HFFc6 (cell line): Measurements from ENCODE around the gene GTPBP1. TPM values are rescaled to one million over a fixed set of nuclear protein-coding genes. Genes with fewer than 3 reads are reported as not detected.
A peak's percentile ranks its signal among the peaks of the same experiment; 100 is the strongest.

Experiments
- DNase-seq: peaks from one replicate; pipeline ENCODE4 v3.0.0-alpha.2; 2018
- H3K27ac Mint-ChIP-seq: 2 replicates; pipeline ENCODE4 v1.8.0; 2020; ENCODE audit warnings: mild to moderate bottlenecking, mixed read lengths
- H3K27me3 Mint-ChIP-seq: 2 replicates; pipeline ENCODE4 v1.8.0; 2021; ENCODE audit warnings: mild to moderate bottlenecking, moderate library complexity, mixed read lengths; ENCODE audit not compliant: insufficient read depth
- H3K36me3 Mint-ChIP-seq: 2 replicates; pipeline ENCODE4 v1.8.0; 2021; ENCODE audit warnings: low read depth, mixed read lengths
- H3K4me1 Mint-ChIP-seq: 2 replicates; pipeline ENCODE4 v1.8.0; 2020; ENCODE audit warnings: low read depth, mixed read lengths
- H3K4me3 Mint-ChIP-seq: 2 replicates; pipeline ENCODE4 v1.8.0; 2020; ENCODE audit warnings: mild to moderate bottlenecking, moderate library complexity, mixed read lengths
- H3K9me3 Mint-ChIP-seq: 2 replicates; pipeline ENCODE4 v1.8.0; 2020; ENCODE audit warnings: mild to moderate bottlenecking, mixed read lengths
- CTCF ChIP-seq: fragments of 200-600 bp; sonication (generic); IDR thresholded peaks from 2 replicates; pipeline ENCODE4 v1.5.0; 2021; ENCODE audit warnings: antibody characterized with exemption, mild to moderate bottlenecking
- total RNA-seq, 6 experiments: library from RNA; stranded (reverse); fragmentation: NEBNext Ultra II Directional; extraction: Animal tissue kit (Norgen Biotek cat#: 25700); gene quantifications; 2 replicates in 1 of 6; 3 replicates in 5 of 6; pipeline ENCODE4 v1.2.3, GENCODE V29; 2021

The GTPBP1 gene
- total RNA-seq, 6 experiments from 2014 or later = 32.1 to 40.8 (median 38.4) TPM

- Mint-ChIP-seq H3K4me1 (no peaks in the 10 kb centered on the region), H3K36me3 (peaks cover 17% of the 10 kb centered on the region), H3K27ac (no peak overlapping the region), H3K4me3 (no peak overlapping the region), H3K27me3 (peaks cover 4% of the 10 kb centered on the region), H3K9me3 (no peaks in the 10 kb centered on the region)
- DNase-seq = no peak
- no peak for TF ChIP-seq CTCF
Observed at GRCh38 chr22:38675833-38676232, 29.9 kb upstream of the GTPBP1 start.

GRCh38 chr22:38681582-38682335, 24.0 kb upstream of the GTPBP1 start, which contains the start of gene TOMM22:
TOMM22 (plus strand) TSS chr22:38681957; CDS start chr22:38681979, 22 bp downstream.
- TF ChIP-seq CTCF = peak; percentile 71
- peak; percentile 77 for DNase-seq
- Mint-ChIP-seq H3K27me3 (peaks cover 4% of the 10 kb centered on the region), H3K9me3 (no peaks in the 10 kb centered on the region), H3K36me3 (peaks cover 25% of the 10 kb centered on the region), H3K27ac (peak within 1 kb of the TSS; percentile 92), H3K4me3 (peak within 1 kb of the TSS; percentile 100), H3K4me1 (peaks cover 22% of the 10 kb centered on the region)

GRCh38 chr22:38684895-38685294, 20.8 kb upstream of the GTPBP1 start:
- Mint-ChIP-seq H3K27ac (no peak overlapping the region), H3K4me3 (no peak overlapping the region), H3K36me3 (peaks cover 37% of the 10 kb centered on the region), H3K9me3 (no peaks in the 10 kb centered on the region), H3K27me3 (peaks cover 1% of the 10 kb centered on the region; the same call in 1 of the 2 replicates), H3K4me1 (peaks cover 22% of the 10 kb centered on the region)
- TF ChIP-seq CTCF = no peak
- no peak for DNase-seq

GRCh38 chr22:38685761-38686160, 20.0 kb upstream of the GTPBP1 start:
- peaks cover 22% of the 10 kb centered on the region for H3K4me1 Mint-ChIP-seq
- H3K36me3 Mint-ChIP-seq = peaks cover 37% of the 10 kb centered on the region
- H3K27me3 Mint-ChIP-seq = peaks cover 1% of the 10 kb centered on the region; the same call in 1 of the 2 replicates
- no peak for DNase-seq
- no peak for TF ChIP-seq CTCF
- no peak overlapping the region for H3K27ac Mint-ChIP-seq
- H3K4me3 Mint-ChIP-seq = no peak overlapping the region
- no peaks in the 10 kb centered on the region for H3K9me3 Mint-ChIP-seq

GRCh38 chr22:38689651-38690050, 16.1 kb upstream of the GTPBP1 start:
- H3K9me3 Mint-ChIP-seq = no peaks in the 10 kb centered on the region
- H3K36me3 Mint-ChIP-seq = peaks cover 36% of the 10 kb centered on the region
- H3K27ac Mint-ChIP-seq = no peak overlapping the region
- H3K4me1 Mint-ChIP-seq = peaks cover 6% of the 10 kb centered on the region
- no peak overlapping the region for H3K4me3 Mint-ChIP-seq
- DNase-seq = no peak
- no peaks in the 10 kb centered on the region; the same call in 1 of the 2 replicates for H3K27me3 Mint-ChIP-seq
- TF ChIP-seq CTCF = no peak
